ENCODE measurements around the gene MPO. TPM values are rescaled to one million over a fixed set of nuclear protein-coding genes. Genes with fewer than 3 reads are reported as not detected.
A peak's percentile ranks its signal among the peaks of the same experiment; 100 is the strongest.

MPO gene
- total RNA-seq, 1 donor from 2014 or later: not detected

GRCh38 chr17:58285422-58285810, 4.7 kb upstream of the MPO start:
- H3K27me3 Mint-ChIP-seq (ENCODE audit: low read depth): peaks cover 10% of the 10 kb centered on the region
- no peak for DNase-seq (ENCODE audit: low spot score)
- H3K9me3 Mint-ChIP-seq (ENCODE audit: low read depth): no peaks in the 10 kb centered on the region
- H3K36me3 Mint-ChIP-seq (ENCODE audit: low read depth): no peaks in the 10 kb centered on the region
- H3K27ac Mint-ChIP-seq (ENCODE audit: unreplicated experiment): no peak overlapping the region
- peaks cover 3% of the 10 kb centered on the region for H3K4me1 Mint-ChIP-seq (ENCODE audit: low read depth)
- TF ChIP-seq, protein P1, sequence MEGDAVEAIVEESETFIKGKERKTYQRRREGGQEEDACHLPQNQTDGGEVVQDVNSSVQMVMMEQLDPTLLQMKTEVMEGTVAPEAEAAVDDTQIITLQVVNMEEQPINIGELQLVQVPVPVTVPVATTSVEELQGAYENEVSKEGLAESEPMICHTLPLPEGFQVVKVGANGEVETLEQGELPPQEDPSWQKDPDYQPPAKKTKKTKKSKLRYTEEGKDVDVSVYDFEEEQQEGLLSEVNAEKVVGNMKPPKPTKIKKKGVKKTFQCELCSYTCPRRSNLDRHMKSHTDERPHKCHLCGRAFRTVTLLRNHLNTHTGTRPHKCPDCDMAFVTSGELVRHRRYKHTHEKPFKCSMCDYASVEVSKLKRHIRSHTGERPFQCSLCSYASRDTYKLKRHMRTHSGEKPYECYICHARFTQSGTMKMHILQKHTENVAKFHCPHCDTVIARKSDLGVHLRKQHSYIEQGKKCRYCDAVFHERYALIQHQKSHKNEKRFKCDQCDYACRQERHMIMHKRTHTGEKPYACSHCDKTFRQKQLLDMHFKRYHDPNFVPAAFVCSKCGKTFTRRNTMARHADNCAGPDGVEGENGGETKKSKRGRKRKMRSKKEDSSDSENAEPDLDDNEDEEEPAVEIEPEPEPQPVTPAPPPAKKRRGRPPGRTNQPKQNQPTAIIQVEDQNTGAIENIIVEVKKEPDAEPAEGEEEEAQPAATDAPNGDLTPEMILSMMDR (IDR thresholded peaks at IDR 0.05): no peak
- no peak overlapping the region for H3K4me3 Mint-ChIP-seq (ENCODE audit: unreplicated experiment)

DNA sequence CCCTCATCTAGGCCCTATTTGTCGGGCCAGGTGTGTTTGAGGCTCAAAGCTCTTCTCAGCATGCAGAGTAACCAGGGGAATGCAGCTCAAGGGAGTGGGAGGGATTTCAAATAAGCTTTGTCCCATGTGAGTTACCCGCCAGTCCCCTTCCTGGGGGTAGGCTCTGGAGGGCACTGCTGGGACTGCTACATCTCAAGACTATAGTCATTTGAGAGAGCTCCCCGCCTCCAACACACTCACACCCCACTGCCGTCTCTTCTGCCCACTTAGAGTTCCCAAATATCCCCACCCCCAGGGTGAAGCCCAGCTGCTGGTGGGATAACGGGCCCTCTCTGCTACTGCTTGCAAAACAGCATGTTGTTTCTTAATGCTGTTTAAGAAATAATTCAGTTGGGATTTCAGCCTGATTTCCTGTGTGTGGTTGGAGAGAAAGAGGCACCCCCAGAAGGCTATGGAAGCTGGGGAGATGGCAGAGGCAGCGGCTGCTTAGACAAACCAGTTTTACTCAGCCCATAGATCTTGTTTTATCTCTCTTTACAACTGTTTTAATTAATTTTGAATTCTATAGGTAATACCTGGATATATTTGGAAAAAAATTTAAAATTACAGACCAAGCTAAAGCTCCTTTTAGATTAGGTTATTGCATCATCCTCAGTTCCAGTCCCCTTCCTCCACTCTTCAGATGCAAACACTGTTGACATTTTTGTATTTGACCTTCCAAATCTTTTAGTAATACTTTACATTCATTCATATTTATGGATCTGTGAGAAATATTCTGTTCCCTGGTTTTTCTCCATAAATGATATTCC, 4.1 kb upstream of the MPO start:
- no peaks in the 10 kb centered on the region for H3K36me3 Mint-ChIP-seq (ENCODE audit: low read depth)
- peaks cover 8% of the 10 kb centered on the region for H3K27me3 Mint-ChIP-seq (ENCODE audit: low read depth)
- no peaks in the 10 kb centered on the region for H3K9me3 Mint-ChIP-seq (ENCODE audit: low read depth)
- DNase-seq (ENCODE audit: low spot score): no peak
- H3K4me3 Mint-ChIP-seq (ENCODE audit: unreplicated experiment): no peak overlapping the region
- no peak overlapping the region for H3K27ac Mint-ChIP-seq (ENCODE audit: unreplicated experiment)
- H3K4me1 Mint-ChIP-seq (ENCODE audit: low read depth): peaks cover 3% of the 10 kb centered on the region
- TF ChIP-seq, protein P1 (IDR thresholded peaks at IDR 0.05): no peak

DNA sequence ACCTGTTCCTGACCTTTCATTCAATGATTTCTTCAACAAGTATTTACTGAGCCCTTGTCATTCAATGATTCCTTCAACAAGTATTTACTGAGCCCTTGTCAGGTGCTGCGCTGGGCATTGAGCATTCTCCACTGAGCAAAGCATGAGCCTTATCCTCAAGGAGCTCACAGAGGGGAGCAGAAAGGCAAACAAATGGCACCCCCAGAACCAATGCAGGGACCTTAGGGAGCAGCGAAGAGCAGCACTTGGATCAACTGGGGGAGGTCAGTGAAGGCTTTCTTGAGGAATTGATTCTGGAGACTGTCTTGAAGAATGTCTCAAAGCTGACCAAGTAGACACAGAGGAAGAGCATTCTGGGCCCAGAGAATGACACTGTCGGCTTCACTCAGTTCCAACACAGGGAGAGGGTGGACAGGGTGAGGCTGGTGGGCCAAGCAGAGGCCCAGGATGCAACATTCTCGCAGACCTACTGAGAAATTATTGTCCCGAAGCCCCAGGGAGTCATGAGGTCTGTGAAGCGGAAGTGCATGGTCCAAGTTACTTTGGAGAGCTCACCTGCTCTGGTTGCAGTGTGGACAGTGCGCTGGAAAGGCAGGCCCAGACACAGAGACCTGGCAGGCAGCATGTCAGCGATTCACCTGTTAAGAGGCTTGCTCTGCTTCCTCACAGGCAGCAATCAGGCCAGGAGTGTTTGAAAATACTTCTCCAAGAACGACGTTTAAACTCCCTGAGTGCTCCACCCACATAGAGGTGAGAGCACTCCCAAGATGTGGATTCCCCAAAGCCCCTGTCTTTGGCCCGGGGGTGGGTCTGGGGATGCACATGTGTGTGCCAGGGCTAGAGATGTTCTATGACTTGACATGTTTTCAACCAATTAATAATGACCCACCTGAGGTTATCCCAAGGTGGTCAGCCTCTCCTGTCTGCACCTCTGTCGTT, 3.2 kb upstream of the MPO start:
- Mint-ChIP-seq H3K27ac (ENCODE audit: unreplicated experiment) (no peak overlapping the region), H3K4me3 (ENCODE audit: unreplicated experiment) (no peak overlapping the region), H3K9me3 (ENCODE audit: low read depth) (no peaks in the 10 kb centered on the region), H3K4me1 (ENCODE audit: low read depth) (peaks cover 3% of the 10 kb centered on the region), H3K36me3 (ENCODE audit: low read depth) (no peaks in the 10 kb centered on the region), H3K27me3 (ENCODE audit: low read depth) (peaks cover 9% of the 10 kb centered on the region)
- TF ChIP-seq, protein P1 (IDR thresholded peaks at IDR 0.05): no peak
- no peak for DNase-seq (ENCODE audit: low spot score)

- no peak for DNase-seq (ENCODE audit: low spot score)
- TF ChIP-seq, protein P1 (IDR thresholded peaks at IDR 0.05): no peak
- Mint-ChIP-seq H3K9me3 (ENCODE audit: low read depth) (no peaks in the 10 kb centered on the region), H3K36me3 (ENCODE audit: low read depth) (no peaks in the 10 kb centered on the region), H3K4me3 (ENCODE audit: unreplicated experiment) (no peak overlapping the region), H3K4me1 (ENCODE audit: low read depth) (peaks cover 3% of the 10 kb centered on the region), H3K27me3 (ENCODE audit: low read depth) (peaks cover 13% of the 10 kb centered on the region), H3K27ac (ENCODE audit: unreplicated experiment) (no peak overlapping the region)
Observed at GRCh38 chr17:58282442-58282841, 1.7 kb upstream of the MPO start.

GRCh38 chr17:58281511-58282011, 826 bp upstream of the MPO start:
- DNase-seq (ENCODE audit: low spot score): no peak
- H3K9me3 Mint-ChIP-seq (ENCODE audit: low read depth): no peaks in the 10 kb centered on the region
- no peak overlapping the region for H3K4me3 Mint-ChIP-seq (ENCODE audit: unreplicated experiment)
- H3K27ac Mint-ChIP-seq (ENCODE audit: unreplicated experiment): peak overlapping the region; percentile 32
- H3K36me3 Mint-ChIP-seq (ENCODE audit: low read depth): no peaks in the 10 kb centered on the region
- H3K27me3 Mint-ChIP-seq (ENCODE audit: low read depth): peaks cover 13% of the 10 kb centered on the region
- TF ChIP-seq, protein P1 (IDR thresholded peaks at IDR 0.05): no peak
- H3K4me1 Mint-ChIP-seq (ENCODE audit: low read depth): peaks cover 3% of the 10 kb centered on the region

All from chondrocyte (in vitro differentiated cells).